H9 (cell line): ENCODE results near the gene GPS1. TPM values are rescaled to one million over a fixed set of nuclear protein-coding genes. Genes with fewer than 3 reads are reported as not detected.

Experiments used
- DNase-seq: peaks from one replicate; pipeline ENCODE4 v3.0.0-alpha.2; 2017
- H2AFZ ChIP-seq: one replicate; pipeline ENCODE4 v1.6.1; 2013; ENCODE audit warnings: mild to moderate bottlenecking, low read length, control low read depth, moderate library complexity
- H2AK5ac ChIP-seq: 2 replicates; pipeline ENCODE4 v1.6.1; 2013; ENCODE audit warnings: low read length, control low read depth, mixed read lengths; ENCODE audit not compliant: insufficient read length
- H2BK120ac ChIP-seq: one replicate; pipeline ENCODE4 v1.6.1; 2013; ENCODE audit warnings: low read depth, mild to moderate bottlenecking, low read length, control low read depth, inconsistent platforms; ENCODE audit not compliant: poor library complexity, severe bottlenecking
- H2BK12ac ChIP-seq: 2 replicates; pipeline ENCODE4 v1.6.1; 2013; ENCODE audit warnings: low read length, control low read depth, mixed read lengths, low read depth; ENCODE audit not compliant: insufficient read length
- H2BK15ac ChIP-seq: 2 replicates; pipeline ENCODE4 v1.6.1; 2013; ENCODE audit warnings: low read depth, low read length, control low read depth
- H2BK20ac ChIP-seq: one replicate; pipeline ENCODE4 v1.6.1; 2013; ENCODE audit warnings: low read depth, mild to moderate bottlenecking, low read length, control low read depth, inconsistent platforms; ENCODE audit not compliant: poor library complexity, severe bottlenecking
- H2BK5ac ChIP-seq: 2 replicates; pipeline ENCODE4 v1.6.1; 2013; ENCODE audit warnings: low read length, control low read depth, mixed read lengths; ENCODE audit not compliant: insufficient read length
- H3K14ac ChIP-seq: 2 replicates; pipeline ENCODE4 v1.6.1; 2013; ENCODE audit warnings: low read length, control low read depth; ENCODE audit not compliant: insufficient read depth
- H3K18ac ChIP-seq: 2 replicates; pipeline ENCODE4 v1.6.1; 2013; ENCODE audit warnings: low read depth, mild to moderate bottlenecking, mixed read lengths, low read length, control low read depth; ENCODE audit not compliant: insufficient read length
- H3K23ac ChIP-seq: 2 replicates; pipeline ENCODE4 v1.6.1; 2013; ENCODE audit warnings: low read length, control low read depth, mixed read lengths, low read depth; ENCODE audit not compliant: insufficient read length
- H3K23me2 ChIP-seq: 2 replicates; pipeline ENCODE4 v1.6.1; 2013; ENCODE audit warnings: low read depth, mild to moderate bottlenecking, mixed read lengths, low read length, control low read depth; ENCODE audit not compliant: insufficient read length, poor library complexity, severe bottlenecking
- H3K27ac ChIP-seq: 2 replicates; pipeline ENCODE4 v1.5.1; 2013; ENCODE audit warnings: low read length, control low read depth, mixed read lengths, low read depth; ENCODE audit not compliant: insufficient read length
- H3K27me3 ChIP-seq: 2 replicates; pipeline ENCODE4 v1.6.1; 2013; ENCODE audit warnings: low read length, control low read depth, inconsistent platforms; ENCODE audit not compliant: insufficient read depth
- H3K4ac ChIP-seq: 2 replicates; pipeline ENCODE4 v1.6.1; 2013; ENCODE audit warnings: low read depth, mild to moderate bottlenecking, control low read depth, inconsistent platforms, low read length, moderate library complexity
- H3K4me1 ChIP-seq: 2 replicates; pipeline ENCODE4 v1.6.1; 2013; ENCODE audit warnings: low read length, control low read depth, inconsistent platforms; ENCODE audit not compliant: insufficient read depth
- H3K4me2 ChIP-seq: 2 replicates; pipeline ENCODE4 v1.6.1; 2013; ENCODE audit warnings: low read length, control low read depth, mixed read lengths; ENCODE audit not compliant: insufficient read length, insufficient read depth
- H3K56ac ChIP-seq: 2 replicates; pipeline ENCODE4 v1.6.1; 2013; ENCODE audit warnings: low read depth, mild to moderate bottlenecking, mixed read lengths, low read length, control low read depth; ENCODE audit not compliant: insufficient read length
- H3K79me1 ChIP-seq: 2 replicates; pipeline ENCODE4 v1.6.1; 2013; ENCODE audit warnings: low read depth, mild to moderate bottlenecking, moderate library complexity, low read length, control low read depth, inconsistent platforms; ENCODE audit not compliant: insufficient read depth, poor library complexity, severe bottlenecking
- H3K79me2 ChIP-seq: 2 replicates; pipeline ENCODE4 v1.6.1; 2013; ENCODE audit warnings: low read length, control low read depth, inconsistent platforms; ENCODE audit not compliant: insufficient read depth
- H3K9ac ChIP-seq: 2 replicates; pipeline ENCODE4 v1.6.1; 2013; ENCODE audit warnings: low read length, control low read depth, mixed read lengths; ENCODE audit not compliant: insufficient read length; ENCODE audit errors: extremely low read depth
- H3K9me3 ChIP-seq: one replicate; pipeline ENCODE4 v1.6.1; 2013; ENCODE audit warnings: low read depth, low read length, inconsistent platforms; ENCODE audit not compliant: control insufficient read depth
- H3T11ph ChIP-seq: one replicate; pipeline ENCODE4 v1.6.1; 2013; ENCODE audit warnings: mild to moderate bottlenecking, low read length, control low read depth, inconsistent platforms
- H4K20me1 ChIP-seq: one replicate; pipeline ENCODE4 v1.6.1; 2013; ENCODE audit not compliant: control insufficient read depth, insufficient read length, insufficient read depth
- H4K5ac ChIP-seq: 2 replicates; pipeline ENCODE4 v1.6.1; 2013; ENCODE audit warnings: low read depth, mild to moderate bottlenecking, mixed read lengths, low read length, control low read depth; ENCODE audit not compliant: insufficient read length
- H4K8ac ChIP-seq: replicated peaks from 2 replicates; pipeline ENCODE4 v1.6.1; 2013; ENCODE audit warnings: low read length, control low read depth, mixed read lengths, low read depth; ENCODE audit not compliant: insufficient read length
- H4K91ac ChIP-seq: 2 replicates; pipeline ENCODE4 v1.6.1; 2013; ENCODE audit warnings: low read depth, mild to moderate bottlenecking, moderate library complexity, mixed read lengths, low read length, control low read depth; ENCODE audit not compliant: insufficient read length
- H3K27ac Mint-ChIP-seq, 3 experiments: 2 replicates in 2 of 3; 3 replicates in 1 of 3; pipeline ENCODE4 v1.8.0; 2020 to 2021; ENCODE audit warnings: mixed read lengths in 3 of 3, mild to moderate bottlenecking in 1 of 3, moderate library complexity in 1 of 3
- H3K27me3 Mint-ChIP-seq: 2 replicates; pipeline ENCODE4 v1.8.0; 2021; ENCODE audit warnings: low read depth, mild to moderate bottlenecking, moderate library complexity, mixed read lengths
- H3K36me3 Mint-ChIP-seq, 3 experiments: 2 replicates in 2 of 3; 3 replicates in 1 of 3; pipeline ENCODE4 v1.8.0; 2020 to 2021; ENCODE audit warnings: low read depth in 3 of 3, mixed read lengths in 3 of 3; ENCODE audit not compliant: insufficient read depth in 1 of 3
- H3K4me1 Mint-ChIP-seq, 2 experiments: 2 replicates each; pipeline ENCODE4 v1.8.0; 2020; ENCODE audit warnings: mixed read lengths in 2 of 2
- H3K4me3 Mint-ChIP-seq, 2 experiments: 2 replicates in 1 of 2; 3 replicates in 1 of 2; pipeline ENCODE4 v1.8.0; 2020 to 2021; ENCODE audit warnings: mild to moderate bottlenecking in 2 of 2, mixed read lengths in 2 of 2, moderate library complexity in 1 of 2
- H3K9me3 Mint-ChIP-seq, 2 experiments: 2 replicates in 1 of 2; 3 replicates in 1 of 2; pipeline ENCODE4 v1.8.0; 2020; ENCODE audit warnings: mild to moderate bottlenecking in 2 of 2, mixed read lengths in 2 of 2, moderate library complexity in 1 of 2
- WGBS: extraction: QIAGEN DNeasy Blood & Tissue Kit; methylation state at CpG from one replicate; pipeline ENCODE4 v1.1.7; 2013; ENCODE audit warnings: missing lambda C conversion rate, low lambda C conversion rate, mixed read lengths; ENCODE audit not compliant: insufficient read length; ENCODE audit errors: extremely low coverage; 5-methylcytosine and 5-hydroxymethylcytosine counted together
- total RNA-seq: library from RNA; stranded (reverse); gene quantifications from 2 replicates; pipeline ENCODE4 v1.2.1, GENCODE V29; 2021
- TF ChIP-seq, protein P1 (sequence below): fragments of 200-600 bp; sonication (generic); conservative IDR thresholded peaks from 3 replicates; pipeline ENCODE4 v1.8.0; 2021; ENCODE audit warnings: antibody characterized with exemption, mild to moderate bottlenecking

The GPS1 gene
- total RNA-seq, 1 experiment from 2014 or later, result 164 TPM

DNA sequence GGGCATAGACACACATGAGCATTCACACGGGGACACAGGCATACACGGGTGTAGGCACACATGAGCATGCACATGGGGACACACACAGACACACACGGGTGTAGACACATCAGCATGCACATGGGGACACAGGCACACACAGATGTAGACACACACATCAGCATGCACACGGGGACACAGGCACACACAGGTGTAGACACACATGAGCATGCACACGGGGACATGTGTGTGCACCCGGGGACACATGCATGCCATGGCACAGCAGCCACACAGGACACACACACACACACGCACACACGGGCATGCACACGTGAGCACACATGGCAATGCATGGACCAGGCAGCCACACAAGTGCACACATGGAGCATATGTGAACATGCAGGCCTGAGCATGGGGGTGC is 9.0 kb upstream of the GPS1 start:
- Histone ChIP-seq H4K8ac (no peak overlapping the region), H2BK5ac (no peak overlapping the region), H3K23ac (no peak overlapping the region), H2BK12ac (no peak overlapping the region), H2AFZ (no peak overlapping the region), H3K79me1 (no peaks in the 10 kb centered on the region), H3T11ph (no peak overlapping the region), H2BK20ac (no peak overlapping the region), H3K27ac (no peak overlapping the region), H3K4ac (no peak overlapping the region), H2BK120ac (no peak overlapping the region), H3K79me2 (no peaks in the 10 kb centered on the region), H4K91ac (no peak overlapping the region), H3K9ac (no peak overlapping the region), H4K5ac (no peak overlapping the region), H3K4me1 (no peaks in the 10 kb centered on the region; the same call in 1 of the 2 replicates), H2BK15ac (no peak overlapping the region), H3K14ac (no peak overlapping the region), H2AK5ac (no peak overlapping the region), H4K20me1 (no peaks in the 10 kb centered on the region), H3K23me2 (no peaks in the 10 kb centered on the region), H3K4me2 (no peak overlapping the region), H3K56ac (no peak overlapping the region), H3K18ac (no peak overlapping the region), H3K27me3 (no peaks in the 10 kb centered on the region), H3K9me3 (no peaks in the 10 kb centered on the region)
- H3K9me3 Mint-ChIP-seq, result no peaks in the 10 kb centered on the region; a peak in 2 of 5 replicates
- no peak for DNase-seq
- H3K36me3 Mint-ChIP-seq, result peaks cover 4 to 13% (median 9%) of the 10 kb centered on the region in 3 experiments; a peak in 6 of 7 replicates
- TF ChIP-seq, protein P1, sequence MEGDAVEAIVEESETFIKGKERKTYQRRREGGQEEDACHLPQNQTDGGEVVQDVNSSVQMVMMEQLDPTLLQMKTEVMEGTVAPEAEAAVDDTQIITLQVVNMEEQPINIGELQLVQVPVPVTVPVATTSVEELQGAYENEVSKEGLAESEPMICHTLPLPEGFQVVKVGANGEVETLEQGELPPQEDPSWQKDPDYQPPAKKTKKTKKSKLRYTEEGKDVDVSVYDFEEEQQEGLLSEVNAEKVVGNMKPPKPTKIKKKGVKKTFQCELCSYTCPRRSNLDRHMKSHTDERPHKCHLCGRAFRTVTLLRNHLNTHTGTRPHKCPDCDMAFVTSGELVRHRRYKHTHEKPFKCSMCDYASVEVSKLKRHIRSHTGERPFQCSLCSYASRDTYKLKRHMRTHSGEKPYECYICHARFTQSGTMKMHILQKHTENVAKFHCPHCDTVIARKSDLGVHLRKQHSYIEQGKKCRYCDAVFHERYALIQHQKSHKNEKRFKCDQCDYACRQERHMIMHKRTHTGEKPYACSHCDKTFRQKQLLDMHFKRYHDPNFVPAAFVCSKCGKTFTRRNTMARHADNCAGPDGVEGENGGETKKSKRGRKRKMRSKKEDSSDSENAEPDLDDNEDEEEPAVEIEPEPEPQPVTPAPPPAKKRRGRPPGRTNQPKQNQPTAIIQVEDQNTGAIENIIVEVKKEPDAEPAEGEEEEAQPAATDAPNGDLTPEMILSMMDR, result no peak
- H3K27me3 Mint-ChIP-seq, result peaks cover 10% of the 10 kb centered on the region
- WGBS, result no CpG with 5 or more reads among the region's 9 CpGs
- H3K4me3 Mint-ChIP-seq, result peak overlapping the region in 1 of 2 experiments; percentile 39; a peak in 1 of 5 replicates
- no peak overlapping the region; a peak in 1 of 7 replicates for H3K27ac Mint-ChIP-seq
- H3K4me1 Mint-ChIP-seq, result peaks cover 24 to 29% of the 10 kb centered on the region in 2 experiments
